DND-41 (cell line): ENCODE data around the gene PHRF1.

Experiments
- CTCF ChIP-seq: IDR thresholded peaks from 2 replicates; pipeline ENCODE4 v1.5.1; 2012; ENCODE audit warnings: borderline replicate concordance, low read length, moderate library complexity, mild to moderate bottlenecking; ENCODE audit not compliant: poor library complexity, severe bottlenecking; ENCODE audit errors: extremely low read depth
- EZH2 ChIP-seq: IDR thresholded peaks from 3 replicates; pipeline ENCODE4 v1.6.1; 2012; ENCODE audit warnings: borderline replicate concordance, low read depth, mild to moderate bottlenecking, moderate library complexity, low read length, inconsistent platforms; ENCODE audit not compliant: severe bottlenecking

GRCh38 chr11:581342-581741, 5.1 kb downstream of the PHRF1 start:
- TF ChIP-seq CTCF (no peak), EZH2 (no peak)
